ENCODE measurements around the gene CASP12. TPM values are rescaled to one million over a fixed set of nuclear protein-coding genes. Genes with fewer than 3 reads are reported as not detected.

Gene CASP12
- total RNA-seq, 1 donor from 2014 or later, result not detected

GRCh38 chr11:104841185-104841584, 57.1 kb downstream of the CASP12 start:
- DNase-seq (ENCODE audit: low spot score), result no peak

DNA sequence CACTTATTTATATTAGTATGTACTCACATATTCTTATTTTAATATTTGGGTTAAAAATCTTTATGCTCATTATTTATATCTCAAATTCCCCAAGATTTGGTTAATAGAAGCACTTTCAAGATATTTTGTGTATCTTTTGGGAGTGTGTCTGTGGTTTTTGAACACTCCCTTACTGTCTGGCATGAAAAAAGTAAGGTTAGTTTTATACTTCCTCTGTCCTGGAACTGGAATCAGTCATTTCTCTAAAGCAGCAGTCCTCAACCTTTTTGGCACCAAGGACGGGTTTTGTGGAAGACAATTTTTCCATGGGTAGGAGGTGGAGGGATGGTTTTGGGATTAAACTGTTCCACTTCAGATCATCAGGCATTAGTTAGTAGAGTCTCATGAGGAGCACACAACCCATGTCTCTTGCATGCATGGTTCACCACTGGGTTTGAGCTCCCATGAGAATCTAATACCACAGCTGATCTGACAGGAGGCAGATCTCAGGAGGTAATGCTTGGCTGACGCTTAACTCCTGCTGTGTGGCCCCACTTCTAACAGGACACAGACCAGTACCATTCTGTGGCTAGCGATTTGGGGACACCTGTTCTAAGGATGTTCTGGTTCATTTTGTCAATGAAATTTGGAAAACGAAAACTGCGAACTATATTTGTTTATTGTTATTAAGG, 60.2 kb downstream of the CASP12 start:
- no peak for DNase-seq (ENCODE audit: low spot score)

DNA sequence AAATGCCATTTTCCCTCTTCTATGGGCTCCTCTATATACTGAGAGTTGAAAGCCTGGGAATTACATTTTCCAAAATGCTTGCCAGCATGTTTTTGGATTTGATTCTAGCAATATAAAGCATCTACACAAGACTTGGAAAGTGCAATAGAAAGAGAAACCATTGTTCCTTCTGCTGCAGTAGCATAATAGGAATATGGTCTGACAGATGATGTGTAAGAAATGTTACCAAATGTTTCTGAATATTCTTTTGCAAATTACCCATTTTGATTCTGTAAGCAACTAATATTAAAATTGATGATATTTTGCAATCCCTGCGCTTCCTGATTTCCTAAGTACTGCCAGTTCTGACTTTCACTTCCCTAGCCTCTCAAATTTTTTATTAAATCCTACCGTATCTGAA, 61.6 kb downstream of the CASP12 start:
- no peak for DNase-seq (ENCODE audit: low spot score)

Other genes with a start within 250 kb of the CASP12 start
- gene CASP4, start 70.1 kb upstream of the CASP12 start, total RNA-seq (ENCODE audit: insufficient read depth, low replicate concordance), result 46.7 TPM
- not detected for gene CASP5, start 124.7 kb upstream of the CASP12 start, total RNA-seq (ENCODE audit: insufficient read depth, low replicate concordance)
- 38.3 TPM for gene CASP1, start 136.7 kb upstream of the CASP12 start, total RNA-seq (ENCODE audit: insufficient read depth, low replicate concordance)
- gene CARD16, start 146.9 kb upstream of the CASP12 start, total RNA-seq (ENCODE audit: insufficient read depth, low replicate concordance), result 6.7 TPM
- not detected for gene CARD18, start 241.3 kb upstream of the CASP12 start, total RNA-seq (ENCODE audit: insufficient read depth, low replicate concordance)

Data from umbilical cord (tissue), 2 donors.